A549 (cell line): ENCODE measurements around the gene PRIMA1.

ENCODE experiments used
- CEBPB ChIP-seq, 2 experiments: fragments of >200 bp in 1 of 2; sonication (Bioruptor Twin) in 1 of 2; formaldehyde crosslinking in 1 of 2; IDR thresholded peaks; 2 replicates each; pipeline ENCODE4 v1.6.1; 2012 to 2016
- CHD4 ChIP-seq: fragments of 200-600 bp; sonication (generic); IDR thresholded peaks from 2 replicates; pipeline ENCODE4 v1.6.1; 2016; ENCODE audit warnings: antibody characterized with exemption, mild to moderate bottlenecking, borderline replicate concordance
- EP300 ChIP-seq, 2 experiments: fragments of >200 bp; sonication (Bioruptor Twin); formaldehyde crosslinking; IDR thresholded peaks; 2 replicates in 1 of 2; 3 replicates in 1 of 2; pipeline ENCODE4 v1.6.1; 2016 to 2017
- POLR2A ChIP-seq: IDR thresholded peaks from 2 replicates; pipeline ENCODE4 v1.6.1; 2012; ENCODE audit warnings: mild to moderate bottlenecking, low read length
- POLR2AphosphoS2 ChIP-seq: conservative IDR thresholded peaks from 2 replicates; pipeline ENCODE4 v1.6.1; 2012; ENCODE audit warnings: low read length, improper control_type of control experiment, inconsistent platforms
- SMC3 ChIP-seq: fragments of >200 bp; sonication (Bioruptor Twin); formaldehyde crosslinking; IDR thresholded peaks from 3 replicates; pipeline ENCODE4 v1.6.1; 2018; ENCODE audit warnings: inconsistent platforms
- SREBF2 ChIP-seq: fragments of 450-650 bp; IDR thresholded peaks from 2 replicates; pipeline ENCODE4 v1.6.1; 2014; ENCODE audit warnings: mild to moderate bottlenecking, moderate library complexity
- TF ChIP-seq, protein P1 (sequence below): fragments of >200 bp; sonication (Bioruptor Twin); formaldehyde crosslinking; IDR thresholded peaks from 3 replicates; pipeline ENCODE4 v1.5.1; 2016
- TF ChIP-seq, protein P2 (sequence below): IDR thresholded peaks from 2 replicates; pipeline ENCODE4 v1.6.1; 2012
- TF ChIP-seq, protein P3 (sequence below): fragments of 200-600 bp; sonication (generic); IDR thresholded peaks from 2 replicates; pipeline ENCODE4 v1.6.1; 2016; ENCODE audit warnings: antibody characterized with exemption, mild to moderate bottlenecking, moderate library complexity
- TF ChIP-seq, protein P4 (sequence below): fragments of 450-650 bp; IDR thresholded peaks from 2 replicates; pipeline ENCODE4 v1.6.1; 2014; ENCODE audit warnings: antibody characterized with exemption

DNA sequence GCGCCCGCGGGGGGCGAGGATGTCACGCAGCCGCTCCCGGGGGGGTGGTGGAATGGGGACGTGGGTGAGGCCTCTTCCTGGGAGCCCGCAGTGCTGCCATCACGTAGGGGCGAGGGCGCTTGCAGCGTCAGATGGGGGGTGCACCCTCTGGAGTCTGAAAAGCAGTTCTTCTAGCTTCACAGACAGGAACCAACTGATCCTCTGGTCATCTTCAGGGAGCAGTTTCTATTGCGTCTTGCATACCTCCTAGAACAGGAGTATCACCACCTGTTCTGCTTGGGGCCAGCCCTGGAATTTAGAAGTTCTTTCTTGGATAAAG, 36.9 kb upstream of the PRIMA1 start:
- TF ChIP-seq, protein P1, sequence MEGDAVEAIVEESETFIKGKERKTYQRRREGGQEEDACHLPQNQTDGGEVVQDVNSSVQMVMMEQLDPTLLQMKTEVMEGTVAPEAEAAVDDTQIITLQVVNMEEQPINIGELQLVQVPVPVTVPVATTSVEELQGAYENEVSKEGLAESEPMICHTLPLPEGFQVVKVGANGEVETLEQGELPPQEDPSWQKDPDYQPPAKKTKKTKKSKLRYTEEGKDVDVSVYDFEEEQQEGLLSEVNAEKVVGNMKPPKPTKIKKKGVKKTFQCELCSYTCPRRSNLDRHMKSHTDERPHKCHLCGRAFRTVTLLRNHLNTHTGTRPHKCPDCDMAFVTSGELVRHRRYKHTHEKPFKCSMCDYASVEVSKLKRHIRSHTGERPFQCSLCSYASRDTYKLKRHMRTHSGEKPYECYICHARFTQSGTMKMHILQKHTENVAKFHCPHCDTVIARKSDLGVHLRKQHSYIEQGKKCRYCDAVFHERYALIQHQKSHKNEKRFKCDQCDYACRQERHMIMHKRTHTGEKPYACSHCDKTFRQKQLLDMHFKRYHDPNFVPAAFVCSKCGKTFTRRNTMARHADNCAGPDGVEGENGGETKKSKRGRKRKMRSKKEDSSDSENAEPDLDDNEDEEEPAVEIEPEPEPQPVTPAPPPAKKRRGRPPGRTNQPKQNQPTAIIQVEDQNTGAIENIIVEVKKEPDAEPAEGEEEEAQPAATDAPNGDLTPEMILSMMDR = no peak
- TF ChIP-seq EP300 (IDR thresholded peaks at IDR 0.05) = no peak
- no peak for TF ChIP-seq CHD4
- TF ChIP-seq, protein P2, sequence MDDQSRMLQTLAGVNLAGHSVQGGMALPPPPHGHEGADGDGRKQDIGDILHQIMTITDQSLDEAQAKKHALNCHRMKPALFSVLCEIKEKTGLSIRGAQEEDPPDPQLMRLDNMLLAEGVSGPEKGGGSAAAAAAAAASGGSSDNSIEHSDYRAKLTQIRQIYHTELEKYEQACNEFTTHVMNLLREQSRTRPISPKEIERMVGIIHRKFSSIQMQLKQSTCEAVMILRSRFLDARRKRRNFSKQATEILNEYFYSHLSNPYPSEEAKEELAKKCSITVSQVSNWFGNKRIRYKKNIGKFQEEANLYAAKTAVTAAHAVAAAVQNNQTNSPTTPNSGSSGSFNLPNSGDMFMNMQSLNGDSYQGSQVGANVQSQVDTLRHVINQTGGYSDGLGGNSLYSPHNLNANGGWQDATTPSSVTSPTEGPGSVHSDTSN = no peak
- no peak for TF ChIP-seq CEBPB (IDR thresholded peaks at IDR 0.05)
- TF ChIP-seq, protein P3, sequence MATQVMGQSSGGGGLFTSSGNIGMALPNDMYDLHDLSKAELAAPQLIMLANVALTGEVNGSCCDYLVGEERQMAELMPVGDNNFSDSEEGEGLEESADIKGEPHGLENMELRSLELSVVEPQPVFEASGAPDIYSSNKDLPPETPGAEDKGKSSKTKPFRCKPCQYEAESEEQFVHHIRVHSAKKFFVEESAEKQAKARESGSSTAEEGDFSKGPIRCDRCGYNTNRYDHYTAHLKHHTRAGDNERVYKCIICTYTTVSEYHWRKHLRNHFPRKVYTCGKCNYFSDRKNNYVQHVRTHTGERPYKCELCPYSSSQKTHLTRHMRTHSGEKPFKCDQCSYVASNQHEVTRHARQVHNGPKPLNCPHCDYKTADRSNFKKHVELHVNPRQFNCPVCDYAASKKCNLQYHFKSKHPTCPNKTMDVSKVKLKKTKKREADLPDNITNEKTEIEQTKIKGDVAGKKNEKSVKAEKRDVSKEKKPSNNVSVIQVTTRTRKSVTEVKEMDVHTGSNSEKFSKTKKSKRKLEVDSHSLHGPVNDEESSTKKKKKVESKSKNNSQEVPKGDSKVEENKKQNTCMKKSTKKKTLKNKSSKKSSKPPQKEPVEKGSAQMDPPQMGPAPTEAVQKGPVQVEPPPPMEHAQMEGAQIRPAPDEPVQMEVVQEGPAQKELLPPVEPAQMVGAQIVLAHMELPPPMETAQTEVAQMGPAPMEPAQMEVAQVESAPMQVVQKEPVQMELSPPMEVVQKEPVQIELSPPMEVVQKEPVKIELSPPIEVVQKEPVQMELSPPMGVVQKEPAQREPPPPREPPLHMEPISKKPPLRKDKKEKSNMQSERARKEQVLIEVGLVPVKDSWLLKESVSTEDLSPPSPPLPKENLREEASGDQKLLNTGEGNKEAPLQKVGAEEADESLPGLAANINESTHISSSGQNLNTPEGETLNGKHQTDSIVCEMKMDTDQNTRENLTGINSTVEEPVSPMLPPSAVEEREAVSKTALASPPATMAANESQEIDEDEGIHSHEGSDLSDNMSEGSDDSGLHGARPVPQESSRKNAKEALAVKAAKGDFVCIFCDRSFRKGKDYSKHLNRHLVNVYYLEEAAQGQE = no peak
- no peak for TF ChIP-seq SMC3
- no peak for TF ChIP-seq POLR2AphosphoS2
- no peak for TF ChIP-seq POLR2A
- TF ChIP-seq, protein P4, sequence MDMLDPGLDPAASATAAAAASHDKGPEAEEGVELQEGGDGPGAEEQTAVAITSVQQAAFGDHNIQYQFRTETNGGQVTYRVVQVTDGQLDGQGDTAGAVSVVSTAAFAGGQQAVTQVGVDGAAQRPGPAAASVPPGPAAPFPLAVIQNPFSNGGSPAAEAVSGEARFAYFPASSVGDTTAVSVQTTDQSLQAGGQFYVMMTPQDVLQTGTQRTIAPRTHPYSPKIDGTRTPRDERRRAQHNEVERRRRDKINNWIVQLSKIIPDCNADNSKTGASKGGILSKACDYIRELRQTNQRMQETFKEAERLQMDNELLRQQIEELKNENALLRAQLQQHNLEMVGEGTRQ = no peak
- no peak for TF ChIP-seq SREBF2
